Measurements from ENCODE around the gene PRKG2.

Gene PRKG2

DNA sequence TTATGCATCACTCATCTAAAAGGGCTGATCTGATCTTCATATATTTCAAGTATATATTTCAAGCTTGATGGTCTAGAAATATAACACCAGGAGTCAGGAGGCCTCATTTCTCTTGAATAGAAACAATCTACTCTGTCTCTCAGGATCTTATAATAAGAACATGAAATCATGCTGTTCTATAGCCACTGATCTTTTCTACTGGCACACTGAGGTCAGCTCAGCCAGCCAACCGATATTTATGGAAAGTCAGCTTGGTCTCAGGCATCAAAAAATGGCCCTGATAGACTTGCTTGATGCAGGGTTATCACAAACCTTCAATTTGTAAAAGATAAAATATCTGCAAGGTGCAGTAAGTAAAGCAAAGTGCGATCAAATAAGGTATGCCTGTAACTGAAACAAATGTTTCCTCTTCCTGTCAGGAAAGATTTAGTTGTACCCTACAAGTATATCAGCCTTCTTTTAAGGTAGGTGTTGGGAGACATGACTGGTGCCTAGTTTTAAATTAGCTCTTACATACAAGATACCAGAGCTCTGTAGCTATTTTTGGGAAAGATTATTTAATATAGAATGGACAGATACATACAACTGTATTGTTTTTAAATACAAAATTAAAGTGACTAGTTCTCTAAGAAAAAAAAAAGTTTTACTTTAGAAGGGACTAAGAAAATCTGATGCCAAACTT is 121.2 kb downstream of the PRKG2 start:
- DNase-seq (ENCODE audit: low read depth, low spot score), result no peak

DNA sequence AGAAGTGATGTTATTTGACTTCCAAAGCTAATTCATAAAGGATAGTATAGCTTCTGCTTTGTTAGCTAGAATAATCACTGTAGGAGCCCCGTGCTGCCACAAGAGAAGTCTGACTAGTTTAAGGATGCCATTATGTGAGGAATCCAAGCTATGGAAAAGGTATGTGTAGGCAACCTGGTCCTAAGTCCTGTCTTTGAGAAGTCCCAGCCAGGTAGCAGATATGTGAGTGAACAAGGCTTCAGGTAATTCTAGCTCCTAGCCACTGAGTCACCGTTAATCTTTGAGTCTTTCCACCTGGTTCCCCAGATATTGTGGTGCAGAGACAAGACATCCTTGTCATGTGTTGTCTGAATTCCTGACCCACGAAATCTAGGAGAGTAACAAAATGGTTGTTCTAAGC is 129.0 kb downstream of the PRKG2 start:
- no peak for DNase-seq (ENCODE audit: low read depth, low spot score)

DNA sequence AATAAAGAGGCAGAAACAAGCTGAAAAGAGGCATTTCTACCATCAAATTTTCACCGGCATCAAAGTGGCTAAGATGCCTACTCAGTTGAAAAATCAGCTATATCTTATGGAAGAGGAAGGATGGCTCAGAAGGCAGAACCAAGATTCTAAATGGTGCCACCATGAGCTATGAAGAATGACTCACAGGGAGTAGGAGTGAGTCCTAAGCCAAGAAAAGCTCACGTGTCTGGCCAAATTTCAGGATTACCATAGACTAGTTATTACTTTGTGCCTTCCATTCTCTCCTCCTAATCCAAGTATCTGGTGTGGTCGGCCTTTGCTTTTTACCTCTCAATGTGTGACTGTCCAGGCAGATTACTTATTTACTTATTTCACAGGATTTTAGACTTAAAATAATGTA is 129.7 kb downstream of the PRKG2 start:
- DNase-seq (ENCODE audit: low read depth, low spot score), result no peak

DNA sequence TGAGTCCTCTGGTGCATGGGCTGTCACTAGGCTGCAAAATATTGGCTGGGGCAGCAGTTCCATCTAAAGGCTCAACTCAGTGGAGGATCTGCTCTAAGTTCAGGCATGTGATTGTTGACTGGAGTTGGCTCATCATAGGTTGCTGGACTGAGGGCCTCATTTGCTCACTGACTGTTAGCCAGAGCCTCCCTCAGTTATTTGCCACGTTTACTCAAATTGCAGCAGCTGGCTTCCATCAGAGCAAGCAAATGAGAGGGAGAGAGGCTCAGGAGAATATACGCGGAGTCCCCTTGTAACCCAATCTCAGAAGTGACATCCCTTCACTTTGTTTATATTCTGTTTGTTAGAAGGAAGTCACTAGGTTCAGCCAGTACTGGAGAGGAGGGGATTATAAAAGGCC is 130.4 kb downstream of the PRKG2 start:
- no peak for DNase-seq (ENCODE audit: low read depth, low spot score)

DNA sequence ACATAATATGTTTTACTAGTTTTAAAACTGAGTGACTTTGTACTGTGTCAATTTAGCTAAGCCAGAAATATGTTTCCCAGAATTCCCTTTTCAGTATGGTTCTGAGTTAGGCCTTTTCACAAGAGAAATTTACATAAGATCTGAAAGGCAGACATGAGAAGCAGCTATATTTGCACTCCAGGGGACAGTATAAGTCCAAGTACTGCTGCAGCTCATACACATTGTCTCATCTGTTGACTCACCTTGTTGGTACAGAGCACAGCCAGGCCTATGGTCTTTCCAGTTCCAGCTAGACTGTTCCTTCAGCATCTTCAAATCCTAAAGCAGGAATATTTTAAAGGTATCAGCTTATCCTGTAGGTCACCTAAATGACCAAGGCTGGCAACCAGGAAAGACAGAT is 131.0 kb downstream of the PRKG2 start:
- DNase-seq (ENCODE audit: low read depth, low spot score), result no peak

DNA sequence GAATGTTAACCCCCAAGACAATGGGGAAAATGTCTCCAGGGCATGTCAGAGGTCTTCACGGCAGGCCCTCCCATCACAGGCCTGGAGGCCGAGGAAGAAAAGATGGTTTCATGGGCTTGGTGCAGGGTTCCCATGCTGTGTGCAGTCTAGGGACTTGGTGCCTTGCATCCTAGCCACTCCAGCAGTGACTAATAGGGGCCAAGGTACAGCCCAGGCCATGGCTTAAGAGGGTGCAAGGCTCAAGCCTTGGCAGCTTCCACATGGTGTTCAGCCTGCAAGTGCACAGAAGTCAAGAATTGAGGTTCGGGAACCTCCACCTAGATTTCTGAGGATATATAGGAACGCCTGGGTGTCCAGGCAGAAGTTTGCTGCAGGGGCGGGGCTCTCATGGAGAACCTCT is 133.9 kb downstream of the PRKG2 start:
- DNase-seq (ENCODE audit: low read depth, low spot score), result no peak

DNA sequence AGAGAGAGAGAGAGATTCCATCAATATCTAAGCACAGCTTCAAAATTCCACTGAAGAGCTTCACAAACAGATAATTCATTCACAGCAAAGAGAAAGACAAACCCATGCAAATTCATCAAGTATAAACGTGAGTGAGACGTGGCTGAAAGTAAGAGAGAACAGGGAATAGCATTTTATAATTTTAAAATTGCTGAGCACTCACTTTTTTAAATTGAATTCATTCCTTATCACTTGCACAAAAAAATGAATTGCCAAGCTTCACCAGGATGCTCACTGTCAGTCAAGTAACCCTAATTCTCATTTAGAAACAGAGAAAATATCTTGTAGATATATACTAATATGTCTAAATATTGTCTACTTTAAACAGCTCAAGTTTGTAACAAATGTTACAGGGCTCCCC is 144.0 kb downstream of the PRKG2 start:
- no peak for DNase-seq (ENCODE audit: low read depth, low spot score)

DNA sequence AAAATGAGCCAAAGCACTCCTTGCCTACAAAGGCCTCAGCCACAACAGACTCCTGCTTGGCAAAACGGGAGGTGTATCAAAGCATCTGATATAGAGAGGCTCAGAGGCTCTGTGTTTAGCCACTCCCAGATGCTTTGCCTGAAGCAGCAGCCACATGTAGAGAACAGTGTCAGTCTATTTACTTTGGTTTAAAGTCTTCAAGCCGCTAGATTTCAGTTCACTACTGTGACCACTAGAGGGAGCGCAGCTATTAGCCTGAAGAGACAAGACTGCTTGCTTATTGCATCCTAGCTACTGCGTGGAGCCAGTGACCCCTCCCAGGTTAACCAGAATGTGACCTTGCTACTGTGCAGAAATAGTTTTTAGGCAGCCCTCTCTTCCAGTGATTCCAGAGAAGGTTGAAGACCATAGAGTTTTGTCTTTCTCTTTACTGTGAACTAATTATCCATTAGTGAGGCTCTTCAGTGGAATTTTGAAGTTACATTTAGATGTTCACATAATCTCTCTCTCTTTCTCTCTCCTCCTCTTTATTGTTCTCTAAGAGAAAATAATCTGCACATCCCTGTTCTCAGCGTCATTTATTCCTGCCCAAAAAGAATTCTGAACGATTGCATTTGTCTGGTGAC is 145.2 kb downstream of the PRKG2 start:
- peak; percentile 53 for DNase-seq (ENCODE audit: low read depth, low spot score)

DNA sequence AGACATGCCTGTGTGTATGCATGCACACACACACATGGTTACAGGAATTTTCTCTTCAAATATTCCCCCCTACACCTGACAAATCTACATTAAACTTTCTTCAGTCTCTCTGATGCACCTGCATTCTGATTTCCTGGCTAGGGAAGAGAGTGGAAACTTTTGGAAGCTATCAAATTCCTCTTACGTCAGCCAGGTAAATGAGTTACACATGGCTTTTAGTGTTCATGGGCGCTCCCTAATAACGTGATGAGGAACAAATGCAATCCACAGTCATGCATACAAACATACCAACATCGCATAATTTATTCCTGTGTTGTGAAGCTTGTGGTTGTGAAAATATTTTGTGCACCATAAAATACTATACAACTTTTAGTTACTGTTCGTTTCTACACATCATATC is 149.6 kb downstream of the PRKG2 start:
- DNase-seq (ENCODE audit: low read depth, low spot score), result no peak

DNA sequence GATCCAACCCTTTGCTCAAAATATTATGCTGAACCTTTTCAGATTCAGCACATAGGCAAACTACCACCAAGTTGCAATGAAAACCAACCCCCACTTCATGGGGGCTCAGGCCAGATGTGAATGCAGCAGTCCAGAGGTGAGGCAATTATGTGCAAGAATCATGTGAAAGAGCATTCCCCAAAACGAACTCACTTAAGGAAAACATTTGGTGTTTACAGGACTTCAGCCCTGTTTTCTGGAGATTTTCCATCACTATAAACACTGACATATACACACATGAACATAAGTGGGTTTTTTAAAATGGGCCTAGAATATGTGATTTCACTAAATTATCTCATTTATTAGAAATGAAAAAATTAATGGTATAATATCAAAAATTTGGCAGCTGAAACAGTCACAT is 153.0 kb downstream of the PRKG2 start:
- DNase-seq (ENCODE audit: low read depth, low spot score), result no peak

DNA sequence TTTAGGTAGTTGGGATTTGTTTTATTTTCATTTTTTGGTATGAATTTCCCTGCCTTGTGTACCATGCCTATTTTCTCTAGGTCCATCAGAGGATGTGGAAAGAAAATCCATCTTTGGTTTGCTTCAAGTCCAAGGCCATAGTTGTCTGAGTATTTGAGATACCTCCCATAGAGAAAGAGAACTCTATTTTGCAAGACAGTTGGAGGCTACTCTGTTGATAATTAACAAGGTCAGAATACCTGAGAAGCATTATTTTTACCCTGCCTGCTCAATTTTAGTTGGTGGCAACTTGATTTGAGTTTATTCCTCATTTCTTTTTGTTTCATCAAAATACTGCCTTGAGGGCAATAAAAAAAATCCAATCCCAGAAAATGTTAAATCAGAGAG is 153.7 kb downstream of the PRKG2 start:
- DNase-seq (ENCODE audit: low read depth, low spot score), result no peak

DNA sequence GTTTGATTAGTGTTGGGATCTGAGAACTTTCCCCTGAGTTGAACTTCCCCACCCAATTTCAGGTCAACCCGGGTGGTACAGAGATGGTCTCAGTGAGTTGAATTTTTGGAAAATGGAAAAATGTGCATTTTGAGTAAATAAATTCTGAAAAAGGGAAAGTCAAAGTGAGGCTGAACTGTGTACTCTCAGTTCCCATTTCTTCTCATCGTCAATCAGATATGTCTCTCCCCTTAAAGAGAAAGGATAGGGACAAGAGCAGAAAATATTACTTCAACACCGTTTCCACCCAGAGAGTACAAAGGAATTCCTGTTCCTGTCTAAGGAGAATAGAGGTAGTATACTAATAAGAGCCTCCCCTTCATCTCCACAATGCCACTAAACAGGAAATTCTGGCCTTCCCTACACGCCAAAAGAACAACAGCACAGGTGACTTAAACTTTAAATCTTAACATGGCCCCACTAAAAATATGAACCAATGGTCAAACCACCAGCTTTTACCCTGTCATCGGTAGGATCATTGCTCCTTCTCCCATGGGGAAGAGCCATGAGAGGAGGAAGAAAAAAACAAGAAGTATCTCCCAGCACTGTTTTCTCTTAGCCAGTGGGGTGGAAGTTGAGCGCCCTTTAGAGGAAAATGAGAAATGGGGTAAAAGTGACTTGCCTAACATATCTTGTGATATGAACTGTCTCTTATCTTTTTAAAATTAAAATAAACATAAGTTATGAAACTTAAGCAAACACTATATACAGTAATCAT is 154.3 kb downstream of the PRKG2 start:
- no peak for DNase-seq (ENCODE audit: low read depth, low spot score)

DNA sequence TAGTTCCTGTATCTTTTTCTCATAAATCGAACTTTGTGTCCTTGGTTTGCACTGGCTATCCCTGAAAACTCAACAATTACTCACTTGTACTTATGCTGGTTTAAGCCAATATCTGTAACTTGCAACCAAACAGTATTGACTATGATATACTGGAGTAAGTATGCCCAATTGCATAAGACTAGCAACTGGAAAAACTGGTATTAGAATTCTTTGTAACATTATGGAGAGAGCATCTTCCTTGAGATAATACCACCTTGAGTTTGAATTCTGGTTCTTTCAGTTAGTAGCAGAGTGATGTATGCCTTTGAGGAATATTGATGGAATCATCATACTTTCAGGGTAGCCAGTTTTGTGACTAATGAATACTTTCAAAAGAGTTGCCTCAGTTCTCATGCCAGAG is 156.4 kb downstream of the PRKG2 start:
- no peak for DNase-seq (ENCODE audit: low read depth, low spot score)

DNA sequence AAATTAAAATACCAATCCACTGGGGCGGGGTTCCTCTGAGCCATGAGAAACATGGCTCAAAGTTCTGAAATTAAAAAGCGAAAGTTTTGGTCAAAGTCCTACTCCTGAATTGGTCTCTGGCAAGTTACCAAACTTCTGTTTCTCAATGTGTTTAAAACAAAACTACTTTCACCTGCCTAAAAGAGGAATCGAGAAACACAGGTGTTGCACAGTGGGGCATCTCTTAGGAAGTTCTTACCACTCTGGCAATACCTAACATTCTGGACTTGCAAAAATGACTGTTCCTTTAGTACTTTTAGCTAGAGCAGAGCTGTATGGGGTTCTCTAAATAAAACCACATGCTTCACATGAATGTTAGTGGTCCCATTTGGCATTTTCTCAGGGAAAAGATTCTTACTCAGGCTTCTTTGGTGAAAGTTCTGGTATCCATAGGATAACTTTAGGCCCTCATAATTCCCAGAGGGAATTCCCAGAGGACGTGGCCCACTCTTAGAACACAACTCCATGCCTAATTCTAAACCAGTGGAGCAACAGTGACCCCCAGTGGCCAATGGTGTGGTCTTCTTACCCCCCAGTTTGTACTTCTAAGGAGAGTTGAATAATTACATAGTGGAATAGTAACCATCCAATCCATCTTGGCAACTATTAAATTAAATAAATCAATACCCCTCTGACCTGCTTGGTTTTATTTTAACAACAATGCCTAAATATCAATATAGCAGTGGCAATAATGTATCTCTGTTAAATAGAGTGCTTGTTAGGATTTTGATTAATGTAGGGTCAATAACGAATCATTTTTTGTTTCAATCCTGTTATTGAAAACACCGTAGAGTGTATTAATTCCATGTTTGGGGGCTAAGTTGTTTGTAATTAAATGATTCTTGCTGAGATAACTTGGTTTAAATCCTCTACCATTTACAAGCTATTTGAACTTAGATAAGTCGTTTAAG is 162.6 kb downstream of the PRKG2 start:
- DNase-seq (ENCODE audit: low read depth, low spot score), result no peak

DNA sequence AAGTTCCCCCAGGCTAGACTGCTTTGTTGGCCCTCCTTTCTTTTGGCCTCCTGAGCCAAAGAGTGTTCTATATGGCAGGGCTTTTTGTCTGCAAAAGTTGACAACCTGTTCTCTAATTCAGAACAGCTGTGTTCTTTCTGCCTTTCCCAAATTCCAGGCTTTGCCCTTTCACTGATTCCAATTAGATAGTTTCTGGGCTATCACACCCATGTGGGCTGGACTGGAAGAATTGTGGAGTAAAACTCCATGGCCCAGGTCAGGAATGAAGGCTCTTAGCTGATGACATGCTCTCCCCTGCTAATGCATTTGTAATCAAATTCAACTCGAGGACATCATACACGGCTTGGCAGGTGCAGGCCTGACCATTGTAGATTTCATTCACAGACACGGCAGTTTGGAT is 165.1 kb downstream of the PRKG2 start:
- DNase-seq (ENCODE audit: low read depth, low spot score), result no peak

DNA sequence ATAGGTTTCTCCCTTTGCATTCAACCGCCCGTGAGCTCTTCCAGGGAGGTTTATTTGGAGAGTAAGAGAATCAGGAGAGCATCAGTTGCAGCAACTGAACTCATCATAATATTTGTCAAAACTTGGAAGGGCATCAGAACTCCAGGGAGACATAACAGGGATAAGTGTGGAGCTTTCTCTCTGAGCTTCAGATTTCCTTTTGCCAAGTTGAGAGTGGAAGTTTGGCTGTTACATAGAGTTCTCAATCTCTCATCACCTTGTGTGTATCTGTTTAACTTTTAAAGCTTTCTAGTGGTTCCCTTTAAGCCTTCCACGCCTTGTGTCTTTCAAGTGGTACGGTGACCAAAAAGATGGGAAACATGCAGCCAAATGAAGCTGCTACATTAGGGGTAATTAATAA is 165.7 kb downstream of the PRKG2 start:
- DNase-seq (ENCODE audit: low read depth, low spot score), result no peak

DNA sequence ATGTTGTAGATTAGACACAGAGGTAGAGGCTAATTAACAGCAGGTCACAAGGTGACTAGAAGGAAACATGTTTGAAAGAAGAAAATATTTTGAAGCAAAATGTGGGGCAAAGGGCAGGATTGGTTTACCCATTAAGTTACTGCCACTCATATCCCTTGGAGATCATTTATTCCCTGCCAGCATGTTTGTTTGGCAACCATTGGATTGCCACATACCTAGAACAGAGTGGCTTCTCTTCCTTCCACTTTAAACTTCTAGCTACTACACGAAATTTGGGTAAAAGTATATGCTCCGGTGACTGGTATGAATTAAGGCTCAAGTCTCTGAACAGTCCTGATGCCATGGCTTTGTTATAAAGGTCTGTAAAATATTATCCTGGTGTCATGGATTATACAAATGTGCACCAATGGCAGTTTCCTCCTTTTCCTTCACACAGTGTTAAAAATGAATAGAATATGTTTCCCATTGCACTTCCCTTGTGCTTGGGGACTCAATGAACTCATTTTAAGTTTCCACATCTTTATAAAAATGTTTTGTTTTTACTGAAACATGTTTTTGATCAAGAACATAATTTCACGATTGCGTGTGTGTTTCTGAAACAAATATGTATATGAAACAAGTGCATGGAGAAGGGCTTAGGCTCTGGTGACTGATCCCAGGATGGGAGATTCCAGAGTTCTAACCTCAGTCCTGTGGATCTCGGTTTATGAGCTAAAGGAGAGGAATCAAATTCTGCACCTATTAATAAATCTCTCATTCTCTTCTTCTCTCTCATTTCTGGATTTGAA is 172.2 kb downstream of the PRKG2 start:
- DNase-seq (ENCODE audit: low read depth, low spot score), result no peak

DNA sequence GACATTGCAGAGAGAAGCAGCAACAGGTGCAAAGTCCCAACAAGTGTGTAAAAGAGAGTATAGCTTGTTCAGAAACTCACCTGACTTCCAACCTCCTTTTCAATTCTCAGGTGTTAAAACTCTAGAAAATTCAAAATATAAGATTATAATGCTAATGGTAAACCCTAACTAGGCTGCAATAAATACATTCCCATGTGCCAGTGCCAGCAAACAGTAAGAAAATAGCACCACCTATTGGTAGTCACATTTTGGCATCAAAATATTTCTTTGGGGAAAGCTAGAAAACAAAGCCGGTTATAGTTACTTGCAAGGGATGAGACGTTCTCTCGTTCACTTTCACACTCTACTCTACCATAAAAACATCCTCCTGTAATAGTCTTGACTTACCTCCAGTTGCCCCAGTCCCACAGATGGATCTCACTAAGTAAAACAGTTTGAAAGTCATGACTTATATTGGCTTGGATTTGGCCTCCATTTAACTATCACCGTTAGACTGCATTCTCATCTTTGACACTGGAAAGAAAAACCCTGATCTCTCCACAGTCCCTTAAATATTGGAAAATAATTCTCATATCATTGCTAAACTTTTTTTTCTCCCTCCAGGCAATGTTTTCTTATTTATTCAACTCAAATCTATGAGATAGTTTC is 174.9 kb downstream of the PRKG2 start:
- DNase-seq (ENCODE audit: low read depth, low spot score), result peak; percentile 20

DNA sequence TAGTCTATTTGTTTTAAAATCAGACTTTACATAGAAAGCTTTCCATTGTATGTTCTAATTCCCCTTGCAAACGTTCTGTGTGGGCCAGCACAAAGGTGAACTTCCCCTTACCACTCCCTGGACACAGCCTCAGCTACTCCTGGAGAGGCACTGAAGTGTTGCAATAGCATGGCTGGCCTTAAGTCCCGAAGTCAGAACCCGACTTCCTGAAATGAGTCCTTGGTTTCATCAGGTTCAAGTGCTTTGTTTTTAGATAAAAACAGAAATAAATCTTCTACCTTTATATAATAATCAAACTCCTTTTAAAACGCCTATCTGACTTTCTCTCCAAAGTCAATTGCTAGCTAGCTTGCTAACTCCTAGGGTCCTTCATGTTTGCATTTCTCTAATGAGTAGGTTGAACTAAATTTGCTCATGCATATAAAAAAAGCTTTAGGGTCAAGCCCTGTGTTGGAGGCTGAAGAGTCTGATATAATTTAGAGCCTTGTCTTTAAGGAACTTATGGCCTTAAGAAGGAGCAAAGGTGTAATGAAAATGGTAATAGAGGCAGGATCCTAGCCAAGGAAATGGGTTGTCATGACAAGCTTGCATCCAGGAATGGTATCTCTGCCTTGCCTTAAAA is 175.6 kb downstream of the PRKG2 start:
- DNase-seq (ENCODE audit: low read depth, low spot score), result no peak
